SU-DHL-6 (cell line): Measurements from ENCODE around the gene MYH13.

Experiments
- EZH2phosphoT487 ChIP-seq: fragments of 200-600 bp; sonication (generic), shearing (Covaris generic); conservative IDR thresholded peaks from 2 replicates; pipeline ENCODE4 v1.6.1; 2018; ENCODE audit warnings: mild to moderate bottlenecking, antibody characterized with exemption, low read length, moderate library complexity, mixed read lengths
- TF ChIP-seq, protein P1 (sequence below): fragments of 200-600 bp; sonication (generic); IDR thresholded peaks from one replicate; pipeline ENCODE4 v1.5.1; 2017; ENCODE audit warnings: antibody characterized with exemption, mild to moderate bottlenecking, low read length, moderate library complexity; ENCODE audit not compliant: insufficient read depth, poor library complexity, severe bottlenecking

DNA sequence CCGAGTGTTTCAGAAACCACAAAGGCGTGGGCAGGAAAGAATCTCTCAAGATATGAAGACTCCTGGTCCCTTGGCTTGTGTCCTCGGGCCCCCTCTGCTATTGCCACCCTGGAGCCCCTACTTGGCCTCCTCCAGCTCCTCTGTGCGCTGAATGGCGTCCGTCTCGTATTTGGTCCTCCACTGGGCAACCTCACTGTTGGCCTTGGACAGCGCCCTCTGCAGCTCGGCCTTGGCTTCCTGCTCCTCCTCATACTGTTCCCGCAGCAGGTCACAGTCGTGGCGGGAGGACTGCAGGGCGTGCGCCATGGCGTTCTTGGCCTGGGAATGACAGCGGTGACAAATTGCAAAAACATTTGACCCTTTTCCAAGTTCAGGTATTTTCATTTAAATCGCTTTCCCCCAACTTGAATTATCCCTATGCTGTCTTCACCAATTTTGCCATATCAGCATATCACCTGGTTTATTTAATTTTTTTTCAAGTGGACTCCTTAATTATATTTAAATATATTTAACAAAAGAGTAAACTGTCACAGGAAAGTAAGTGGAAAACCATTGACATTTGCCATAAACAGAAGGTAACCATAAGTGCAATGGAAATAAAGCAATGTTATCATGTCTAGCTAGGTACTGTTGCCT lies 59.7 kb downstream of the MYH13 start:
- TF ChIP-seq, protein P1, sequence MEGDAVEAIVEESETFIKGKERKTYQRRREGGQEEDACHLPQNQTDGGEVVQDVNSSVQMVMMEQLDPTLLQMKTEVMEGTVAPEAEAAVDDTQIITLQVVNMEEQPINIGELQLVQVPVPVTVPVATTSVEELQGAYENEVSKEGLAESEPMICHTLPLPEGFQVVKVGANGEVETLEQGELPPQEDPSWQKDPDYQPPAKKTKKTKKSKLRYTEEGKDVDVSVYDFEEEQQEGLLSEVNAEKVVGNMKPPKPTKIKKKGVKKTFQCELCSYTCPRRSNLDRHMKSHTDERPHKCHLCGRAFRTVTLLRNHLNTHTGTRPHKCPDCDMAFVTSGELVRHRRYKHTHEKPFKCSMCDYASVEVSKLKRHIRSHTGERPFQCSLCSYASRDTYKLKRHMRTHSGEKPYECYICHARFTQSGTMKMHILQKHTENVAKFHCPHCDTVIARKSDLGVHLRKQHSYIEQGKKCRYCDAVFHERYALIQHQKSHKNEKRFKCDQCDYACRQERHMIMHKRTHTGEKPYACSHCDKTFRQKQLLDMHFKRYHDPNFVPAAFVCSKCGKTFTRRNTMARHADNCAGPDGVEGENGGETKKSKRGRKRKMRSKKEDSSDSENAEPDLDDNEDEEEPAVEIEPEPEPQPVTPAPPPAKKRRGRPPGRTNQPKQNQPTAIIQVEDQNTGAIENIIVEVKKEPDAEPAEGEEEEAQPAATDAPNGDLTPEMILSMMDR, result no peak
- TF ChIP-seq EZH2phosphoT487, result no peak
